ENCODE measurements around the gene NOC4L. TPM values are rescaled to one million over a fixed set of nuclear protein-coding genes. Genes with fewer than 3 reads are reported as not detected.

The NOC4L gene
- total and polyA plus RNA-seq, 2 donors (not counting 3 experiments of a cell fraction or from before 2014, with no cell fraction given), result 19.4 to 29.4 TPM

GRCh38 chr12:132186208-132186856 is 42.1 kb downstream of the NOC4L start:
- no peaks in the 10 kb centered on the region for H3K9me1 ChIP-seq (replicated peaks; ENCODE audit: control insufficient read depth, extremely low read depth, insufficient read depth, low read length)
- ChIA-PET CTCF (interaction anchor here (1.3 kb wide), 1 partner anchor 32 kb away, joined by 5 read pairs; no protein-coding TSS in a partner anchor), POLR2A (no interaction called here)
- no peaks in the 10 kb centered on the region for H3K79me2 ChIP-seq (ENCODE audit: control insufficient read depth, insufficient read depth, low read length)
- no peak overlapping the region for H3K4me3 ChIP-seq (replicated peaks in 1 of 3; ENCODE audit: insufficient read depth in 1 of 3, low read depth in 1 of 3, low read length in 3 of 3)
- TF ChIP-seq JUN (IDR thresholded peaks at IDR 0.05; ENCODE audit: borderline replicate concordance, insufficient read depth, insufficient read length, low read depth) (no peak), MYC (IDR thresholded peaks at IDR 0.05; ENCODE audit: low read depth, low read length) (no peak), POLR2A (IDR thresholded peaks at IDR 0.05; ENCODE audit: low read depth, low read length) (no peak), EZH2 (IDR thresholded peaks at IDR 0.05; ENCODE audit: borderline replicate concordance, low read depth, low read length, severe bottlenecking) (no peak)
- peaks cover 8% of the 10 kb centered on the region for H3K4me1 ChIP-seq (ENCODE audit: control insufficient read depth, extremely low read depth, insufficient read depth, low read length)
- H3K9ac ChIP-seq (replicated peaks; ENCODE audit: extremely low read depth, insufficient read depth, low read length), result no peak overlapping the region
- no peak for FAIRE-seq
- H3K27me3 ChIP-seq (ENCODE audit: control insufficient read depth in 2 of 2, insufficient read depth in 2 of 2, low read length in 2 of 2), result peaks cover 0 to 5% of the 10 kb centered on the region in 2 experiments
- H2AFZ ChIP-seq (ENCODE audit: low read depth, low read length), result no peak overlapping the region
- no peaks in the 10 kb centered on the region for H4K20me1 ChIP-seq (replicated peaks; ENCODE audit: control insufficient read depth, extremely low read depth, insufficient read depth, low read length)
- no peak overlapping the region for H3K4me2 ChIP-seq (ENCODE audit: insufficient read depth, low read length)
- no peak for DNase-seq (ENCODE audit: low read depth, low spot score)
- intact Hi-C loops (cut with micrococcal nuclease) (no loop called here), dilution Hi-C loops (cut with MboI; ENCODE audit: extremely low pct_ligation_motif_present, low sequenced_read_pairs) (no loop called here)
- BruUV-seq (replicated peaks), result no TSS peak
- H3K27ac ChIP-seq (ENCODE audit: insufficient read depth, low read depth, low read length), result no peak overlapping the region
- no peaks in the 10 kb centered on the region for H3K9me3 ChIP-seq (replicated peaks; ENCODE audit: control insufficient read depth, insufficient read depth, low read length)
- no peaks in the 10 kb centered on the region for H3K36me3 ChIP-seq (ENCODE audit: control insufficient read depth in 2 of 2, extremely low read depth in 1 of 2, insufficient read depth in 2 of 2, low read length in 2 of 2)

- dilution Hi-C loops (cut with MboI; ENCODE audit: extremely low pct_ligation_motif_present, low sequenced_read_pairs) (no loop called here), intact Hi-C loops (cut with micrococcal nuclease) (no loop called here)
- Histone ChIP-seq H3K4me2 (ENCODE audit: insufficient read depth, low read length) (no peak overlapping the region), H3K79me2 (ENCODE audit: control insufficient read depth, insufficient read depth, low read length) (no peaks in the 10 kb centered on the region), H3K4me3 (replicated peaks in 1 of 3; ENCODE audit: insufficient read depth in 1 of 3, low read depth in 1 of 3, low read length in 3 of 3) (no peak overlapping the region), H3K36me3 (ENCODE audit: control insufficient read depth in 2 of 2, extremely low read depth in 1 of 2, insufficient read depth in 2 of 2, low read length in 2 of 2) (no peaks in the 10 kb centered on the region), H4K20me1 (replicated peaks; ENCODE audit: control insufficient read depth, extremely low read depth, insufficient read depth, low read length) (no peaks in the 10 kb centered on the region), H3K4me1 (ENCODE audit: control insufficient read depth, extremely low read depth, insufficient read depth, low read length) (peaks cover 8% of the 10 kb centered on the region), H3K9me3 (replicated peaks; ENCODE audit: control insufficient read depth, insufficient read depth, low read length) (no peaks in the 10 kb centered on the region), H3K9me1 (replicated peaks; ENCODE audit: control insufficient read depth, extremely low read depth, insufficient read depth, low read length) (no peaks in the 10 kb centered on the region), H2AFZ (ENCODE audit: low read depth, low read length) (no peak overlapping the region), H3K27me3 (ENCODE audit: control insufficient read depth in 2 of 2, insufficient read depth in 2 of 2, low read length in 2 of 2) (peaks cover 0 to 5% of the 10 kb centered on the region in 2 experiments), H3K27ac (ENCODE audit: insufficient read depth, low read depth, low read length) (no peak overlapping the region), H3K9ac (replicated peaks; ENCODE audit: extremely low read depth, insufficient read depth, low read length) (no peak overlapping the region)
- ChIA-PET POLR2A (no interaction called here), CTCF (no interaction called here)
- DNase-seq (ENCODE audit: low read depth, low spot score), result no peak
- no peak for TF ChIP-seq EZH2 (IDR thresholded peaks at IDR 0.05; ENCODE audit: borderline replicate concordance, low read depth, low read length, severe bottlenecking)
- TF ChIP-seq POLR2AphosphoS5 (IDR thresholded peaks at IDR 0.05; ENCODE audit: insufficient read depth, low read depth, low read length), result no peak
- TF ChIP-seq MAX (IDR thresholded peaks at IDR 0.05; ENCODE audit: insufficient read depth, insufficient read length), result no peak
- TF ChIP-seq JUN (IDR thresholded peaks at IDR 0.05; ENCODE audit: borderline replicate concordance, insufficient read depth, insufficient read length, low read depth), result no peak
- TF ChIP-seq FOS (IDR thresholded peaks at IDR 0.05; ENCODE audit: borderline replicate concordance, insufficient read depth, low read length), result no peak
- no peak for TF ChIP-seq CTCF (IDR thresholded peaks at IDR 0.05; ENCODE audit: extremely low read depth in 1 of 2, insufficient read depth in 1 of 2, low read depth in 1 of 2, low read length in 2 of 2)
- no TSS peak for BruUV-seq (replicated peaks)
- FAIRE-seq, result no peak
Observed at GRCh38 chr12:132186857-132187620, 42.8 kb downstream of the NOC4L start.
